Measurements from ENCODE around the gene DUSP22.

DUSP22 gene

GRCh38 chr6:347232-347631 is 54.9 kb downstream of the DUSP22 start:
- H3K27ac ChIP-seq: no peak overlapping the region
- TF ChIP-seq CTCF (conservative IDR thresholded peaks at IDR 0.05) (no peak), ZFX (IDR thresholded peaks at IDR 0.05) (no peak)

GRCh38 chr6:347951-348859 is 55.9 kb downstream of the DUSP22 start:
- no peak overlapping the region for H3K27ac ChIP-seq
- TF ChIP-seq CTCF (conservative IDR thresholded peaks at IDR 0.05): no peak
- TF ChIP-seq ZFX (IDR thresholded peaks at IDR 0.05): no peak

GRCh38 chr6:348860-349396 is 56.6 kb downstream of the DUSP22 start:
- H3K27ac ChIP-seq: no peak overlapping the region
- TF ChIP-seq ZFX (IDR thresholded peaks at IDR 0.05) (no peak), CTCF (conservative IDR thresholded peaks at IDR 0.05) (no peak)

GRCh38 chr6:349491-349921 is 57.2 kb downstream of the DUSP22 start:
- TF ChIP-seq ZFX (IDR thresholded peaks at IDR 0.05) (no peak), CTCF (conservative IDR thresholded peaks at IDR 0.05) (no peak)
- no peak overlapping the region for H3K27ac ChIP-seq

GRCh38 chr6:350371-350770 is 58.1 kb downstream of the DUSP22 start:
- H3K27ac ChIP-seq: no peak overlapping the region
- TF ChIP-seq CTCF (conservative IDR thresholded peaks at IDR 0.05): no peak
- TF ChIP-seq ZFX (IDR thresholded peaks at IDR 0.05): no peak

- no peak overlapping the region for H3K27ac ChIP-seq
- TF ChIP-seq CTCF (conservative IDR thresholded peaks at IDR 0.05) (no peak), ZFX (IDR thresholded peaks at IDR 0.05) (no peak)
These were observed 59.0 kb downstream of the DUSP22 start for GRCh38 chr6:351011-351866.
